ENCODE data around the gene PRG3. TPM values are rescaled to one million over a fixed set of nuclear protein-coding genes. Genes with fewer than 3 reads are reported as not detected.

Gene PRG3
- total and polyA plus RNA-seq, 8 donors, result not detected

GRCh38 chr11:57336111-57336666, 44.8 kb downstream of the PRG3 start:
- 27 to 33% (median 29%) methylated on average over 12 of the region's 12 CpGs for WGBS, 5 donors
- intact Hi-C loops (cut with DNase I; ENCODE audit: low total_unique reads), result no loop called here
- H3K27ac ChIP-seq, result peak overlapping the region; percentile 64 to 96 (median 91)

GRCh38 chr11:57335343-57336110, 45.4 kb downstream of the PRG3 start, which contains the start of gene SSRP1:
Gene SSRP1, minus strand, starts transcription at chr11:57335892. Its CDS starts 771 bp downstream, at chr11:57335121.
- intact Hi-C loops (cut with DNase I; ENCODE audit: low total_unique reads), result no loop called here
- 0 to 1% (median 0%) methylated on average over 36 to 69 of the region's 69 CpGs for WGBS, 5 donors
- DNase-seq, result peak; percentile 88 to 96

More at GRCh38 chr11:57336111-57336666, 44.8 kb downstream of the PRG3 start:
- Histone ChIP-seq H3K9me3 (no peaks in the 10 kb centered on the region), H3K4me3 (peak overlapping the region; percentile 79 to 93 (median 82)), H3K4me1 (peaks cover 19 to 30% (median 24%) of the 10 kb centered on the region in 4 donors), H3K27me3 (no peaks in the 10 kb centered on the region), H3K36me3 (peaks cover 22 to 32% (median 27%) of the 10 kb centered on the region in 4 donors)
- TF ChIP-seq CTCF (IDR thresholded peaks at IDR 0.05) (no peak), POLR2A (IDR thresholded peaks at IDR 0.05) (no peak), POLR2AphosphoS5 (IDR thresholded peaks at IDR 0.05) (no peak), EP300 (IDR thresholded peaks at IDR 0.05) (no peak)
- DNase-seq, result no peak

GRCh38 chr11:57335023-57335342, 46.0 kb downstream of the PRG3 start:
- Histone ChIP-seq H3K27ac (peak overlapping the region; percentile 82 to 96 (median 91)), H3K27me3 (no peaks in the 10 kb centered on the region), H3K4me3 (peak overlapping the region; percentile 79 to 93 (median 82)), H3K4me1 (peaks cover 19 to 30% (median 24%) of the 10 kb centered on the region in 4 donors), H3K36me3 (peaks cover 34 to 44% (median 40%) of the 10 kb centered on the region in 4 donors), H3K9me3 (no peaks in the 10 kb centered on the region)
- TF ChIP-seq POLR2AphosphoS5 (IDR thresholded peaks at IDR 0.05), result no peak
- TF ChIP-seq POLR2A (IDR thresholded peaks at IDR 0.05), result no peak
- no peak for TF ChIP-seq CTCF (IDR thresholded peaks at IDR 0.05)
- no peak for TF ChIP-seq EP300 (IDR thresholded peaks at IDR 0.05)
- intact Hi-C loops (cut with DNase I; ENCODE audit: low total_unique reads), result no loop called here
- no peak for DNase-seq
- 2 to 5% (median 3%) methylated on average over 7 of the region's 7 CpGs for whole genome bisulfite sequencing, 5 donors

More at GRCh38 chr11:57335343-57336110, 45.4 kb downstream of the PRG3 start, which contains the start of gene SSRP1:
- Histone ChIP-seq H3K4me1 (peaks cover 19 to 30% (median 24%) of the 10 kb centered on the region in 4 donors), H3K4me3 (peak within 1 kb of the TSS; percentile 79 to 93 (median 82)), H3K27ac (peak within 1 kb of the TSS; percentile 82 to 96 (median 91)), H3K27me3 (no peaks in the 10 kb centered on the region), H3K36me3 (peaks cover 28 to 38% (median 34%) of the 10 kb centered on the region in 4 donors), H3K9me3 (no peaks in the 10 kb centered on the region)
- peak; percentile 57 to 88 (median 82) for TF ChIP-seq POLR2AphosphoS5 (IDR thresholded peaks at IDR 0.05)
- no peak for TF ChIP-seq CTCF (IDR thresholded peaks at IDR 0.05)

GRCh38 chr11:57332694-57333440, 48.1 kb downstream of the PRG3 start:
- intact Hi-C loops (cut with DNase I; ENCODE audit: low total_unique reads), result no loop called here
- Histone ChIP-seq H3K4me1 (peaks cover 19 to 30% (median 24%) of the 10 kb centered on the region in 4 donors), H3K27ac (no peak overlapping the region), H3K9me3 (no peaks in the 10 kb centered on the region), H3K27me3 (no peaks in the 10 kb centered on the region), H3K4me3 (no peak overlapping the region), H3K36me3 (peaks cover 49 to 65% (median 61%) of the 10 kb centered on the region in 4 donors)
- TF ChIP-seq CTCF (IDR thresholded peaks at IDR 0.05) (no peak), EP300 (IDR thresholded peaks at IDR 0.05) (no peak), POLR2AphosphoS5 (IDR thresholded peaks at IDR 0.05) (no peak), POLR2A (IDR thresholded peaks at IDR 0.05) (no peak)
- 79 to 95% (median 86%) methylated on average over 9 to 11 of the region's 11 CpGs for WGBS, 5 donors
- DNase-seq, result no peak

All from stomach (tissue), 9 donors.